HG03175 (cell line): ENCODE measurements around the gene PALLD.

Experiments used
- ATAC-seq: cut with Tn5 transposase; IDR thresholded peaks from one replicate; pipeline ENCODE4 v1.9.1; 2021; ENCODE audit warnings: mild to moderate bottlenecking, moderate library complexity; ENCODE audit not compliant: unreplicated experiment

Gene PALLD

DNA sequence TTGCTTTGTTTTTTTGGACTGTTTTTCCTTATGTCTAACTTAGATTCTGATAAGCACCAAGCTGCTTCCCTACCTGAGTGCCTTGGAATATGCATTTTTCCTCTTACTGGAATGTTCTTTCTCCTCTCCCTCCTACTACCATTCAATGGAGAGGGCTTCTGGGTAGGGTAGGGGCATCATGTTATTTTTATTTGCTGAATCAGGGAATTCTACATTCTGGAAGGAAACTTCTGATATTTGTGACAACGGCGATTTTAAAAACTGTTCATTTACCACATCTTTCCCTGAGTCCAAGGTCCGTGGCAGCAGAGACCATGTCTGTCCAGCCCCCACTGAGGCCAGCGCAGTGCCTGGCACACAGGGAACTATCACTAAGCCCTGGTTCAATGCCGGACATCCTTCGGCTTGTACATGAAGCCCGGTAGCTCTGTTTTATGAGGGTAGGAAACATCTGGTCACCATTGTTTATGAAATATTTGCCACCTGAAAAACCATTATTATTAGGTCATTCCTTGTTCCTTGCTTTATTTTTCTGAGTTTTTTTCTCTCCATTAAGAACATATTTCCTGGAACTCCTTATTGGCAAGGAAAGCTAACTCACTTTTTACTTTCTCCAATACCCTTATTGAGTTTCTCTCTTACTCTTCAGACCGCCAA is 57.0 kb downstream of the PALLD start:
- ATAC-seq = no peak

DNA sequence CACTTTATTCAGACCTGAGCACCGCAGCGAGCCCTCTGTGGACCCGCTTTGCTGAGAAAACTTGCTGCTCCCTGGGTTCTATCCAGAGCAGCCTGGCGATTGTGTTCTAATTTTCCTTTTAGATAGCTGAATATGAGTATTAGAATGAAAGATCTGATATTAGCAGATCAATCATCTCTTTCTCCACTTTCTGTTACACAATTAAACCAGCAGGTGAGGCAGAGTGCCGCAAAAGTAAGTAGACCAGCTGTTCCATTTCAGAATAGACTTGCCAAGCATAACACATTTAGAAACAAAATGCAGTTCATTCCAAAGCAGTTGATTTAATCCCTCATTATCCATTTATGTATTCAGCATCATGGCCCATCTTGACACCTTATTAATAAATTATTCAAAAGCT is 58.6 kb downstream of the PALLD start:
- ATAC-seq = no peak

DNA sequence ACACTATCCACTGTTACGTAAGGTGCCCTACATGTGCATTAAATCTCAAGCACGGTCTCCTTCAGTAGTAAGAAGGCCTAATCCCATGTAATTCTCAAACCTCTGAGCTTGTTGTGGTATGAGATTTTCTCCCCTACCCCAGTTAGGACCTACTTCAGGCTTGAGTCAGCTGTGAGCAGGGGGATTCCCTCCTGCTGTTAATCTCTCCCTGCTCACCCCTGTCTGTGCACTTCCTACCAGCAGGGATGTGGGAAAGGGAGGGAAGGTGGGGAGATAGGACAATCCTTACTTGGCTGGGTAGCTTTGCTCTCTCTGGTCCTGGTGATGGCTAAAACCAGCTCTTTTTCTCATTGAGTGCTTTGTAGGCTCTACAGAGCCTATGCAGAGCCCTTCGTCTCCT is 60.8 kb downstream of the PALLD start:
- no peak for ATAC-seq

DNA sequence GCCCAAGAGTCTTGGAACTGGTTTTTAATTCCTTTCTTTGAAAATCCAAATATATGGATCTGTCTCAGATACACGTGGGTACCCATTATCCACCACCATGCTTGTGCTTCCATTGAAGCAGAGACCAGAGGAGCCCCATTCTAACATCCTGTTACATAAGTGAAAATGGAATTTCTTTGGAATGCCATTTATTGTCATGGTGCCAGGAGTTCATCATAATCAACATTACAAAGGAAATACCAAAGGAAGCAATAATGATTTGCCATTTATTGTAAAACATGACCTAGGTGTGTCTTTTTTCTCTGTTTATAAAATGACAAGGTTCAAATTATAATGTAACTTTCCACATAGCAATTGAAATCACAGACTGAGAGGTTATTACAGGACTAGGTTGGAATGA is 61.7 kb downstream of the PALLD start:
- ATAC-seq = no peak

DNA sequence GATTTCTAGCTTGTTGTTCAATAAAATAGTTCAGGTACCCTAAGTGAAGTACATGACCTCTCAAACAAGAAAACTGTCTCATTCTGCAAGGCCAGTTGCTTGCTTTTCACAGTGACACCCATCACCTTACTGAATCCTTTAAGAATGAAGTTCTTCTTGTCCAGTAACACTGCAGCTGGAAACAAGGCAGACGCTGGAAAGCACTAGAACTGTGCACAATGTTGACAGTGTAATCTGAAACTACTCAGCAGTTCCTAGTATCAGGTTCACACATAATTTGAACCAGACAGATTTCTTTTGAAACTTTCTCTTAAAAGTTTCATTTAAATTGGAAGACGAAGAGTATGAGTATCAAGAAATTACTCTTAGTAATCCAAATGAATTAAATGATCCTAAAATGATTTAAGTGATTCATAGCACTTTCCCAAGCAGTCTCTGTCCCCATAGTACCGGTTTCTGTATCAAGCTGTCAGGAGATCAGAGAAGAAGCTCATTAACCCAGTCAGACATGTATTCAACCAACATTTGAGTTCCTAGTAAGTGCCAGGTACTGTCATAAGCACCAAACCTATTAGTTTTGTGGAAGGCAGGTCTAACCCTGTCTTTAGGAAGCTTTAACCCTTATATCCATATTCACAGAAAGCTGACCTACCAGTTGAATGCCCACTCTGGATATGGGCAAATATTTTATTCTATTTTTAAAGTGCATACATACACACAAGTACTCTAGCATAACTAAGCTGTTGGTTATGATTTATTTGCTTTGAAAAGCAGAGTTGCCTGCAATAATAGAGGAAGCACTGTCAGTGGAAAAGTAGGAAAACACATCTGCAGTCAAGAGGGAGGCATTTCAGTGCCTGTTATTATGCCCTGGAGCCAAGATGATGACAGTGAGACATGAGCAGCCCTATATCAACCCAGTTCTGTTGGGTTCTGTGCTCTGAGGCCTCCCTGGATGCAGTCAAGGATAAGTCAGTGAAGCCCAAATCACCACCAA is 63.6 kb downstream of the PALLD start:
- no peak for ATAC-seq

DNA sequence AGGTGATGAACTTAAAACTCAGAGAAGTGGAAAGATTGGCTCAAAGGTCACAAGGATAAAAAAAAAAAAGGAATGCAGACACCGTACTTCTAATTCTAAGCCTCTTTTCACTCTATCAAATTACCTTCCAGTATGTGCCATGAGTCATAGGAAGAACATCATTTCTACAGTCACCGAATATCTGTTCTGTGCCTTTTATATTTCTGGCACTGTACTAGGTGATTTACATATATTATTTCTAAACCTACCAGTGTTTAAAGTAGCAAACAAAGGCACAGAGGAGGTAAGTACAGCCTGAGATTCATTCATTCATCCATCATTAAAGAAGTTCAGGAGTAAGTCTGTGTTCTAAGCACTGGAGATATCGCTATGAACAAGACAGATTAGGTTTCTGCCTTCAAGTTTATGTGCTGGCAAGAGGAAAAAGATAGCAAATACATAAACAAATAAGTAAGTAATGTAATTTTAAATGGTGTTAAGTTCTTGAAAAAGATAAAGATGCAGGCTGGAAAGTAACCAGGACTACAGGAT is 65.3 kb downstream of the PALLD start:
- ATAC-seq = no peak

DNA sequence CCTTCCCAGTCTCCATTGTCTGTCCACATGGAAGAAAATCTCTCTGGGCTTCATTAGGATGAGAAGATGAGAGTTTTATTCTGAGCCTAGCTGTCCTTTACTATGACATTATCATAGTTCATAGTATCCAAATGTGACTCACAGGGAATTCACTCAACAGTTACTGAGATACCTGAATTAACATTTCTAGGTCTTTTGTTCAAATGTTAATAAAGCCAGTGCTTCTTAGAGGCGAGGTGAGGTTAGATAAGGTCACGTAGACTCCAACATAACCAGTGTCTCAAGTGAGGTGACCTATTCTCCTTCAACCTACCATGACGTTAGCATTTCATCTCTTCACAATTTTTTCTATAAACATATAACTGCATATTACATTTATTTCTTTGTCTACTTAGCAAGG is 67.2 kb downstream of the PALLD start:
- no peak for ATAC-seq

DNA sequence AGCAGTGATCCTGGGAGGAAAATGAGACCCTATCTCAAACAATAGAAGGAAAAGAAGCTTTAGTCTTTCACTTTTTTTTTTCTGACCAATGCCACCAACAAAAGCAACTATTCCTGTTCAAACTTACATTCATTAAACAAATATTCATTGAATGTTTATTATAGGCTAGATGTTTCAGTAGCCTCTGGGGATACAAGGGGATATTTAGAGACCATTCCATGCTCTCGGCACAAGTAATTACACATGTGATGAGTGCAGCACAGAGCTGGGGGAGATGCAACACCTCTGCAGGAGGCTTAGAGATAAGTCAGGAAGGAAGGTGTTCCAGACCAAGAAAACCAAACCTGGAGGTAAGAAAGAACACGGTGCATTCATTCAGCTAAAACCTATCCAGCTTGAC is 68.3 kb downstream of the PALLD start:
- no peak for ATAC-seq

DNA sequence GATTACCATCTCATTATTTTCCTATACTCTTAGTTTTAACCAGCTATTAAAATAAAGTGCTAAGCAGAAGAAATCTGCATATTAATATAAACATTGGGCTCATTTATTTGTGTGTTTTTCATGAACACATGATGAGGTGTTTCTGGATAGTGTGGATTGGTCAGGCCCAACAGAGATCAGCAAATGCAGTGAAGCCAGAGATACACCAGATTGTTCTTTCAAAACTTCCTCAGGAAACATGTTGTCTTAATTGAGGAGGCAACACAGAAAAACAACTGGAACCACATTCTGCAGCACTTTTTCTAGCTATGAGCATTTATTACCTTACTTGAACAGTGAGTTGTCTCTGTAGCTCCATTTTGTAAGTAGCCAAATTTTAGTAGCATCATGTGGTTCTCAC is 69.9 kb downstream of the PALLD start:
- ATAC-seq = no peak

DNA sequence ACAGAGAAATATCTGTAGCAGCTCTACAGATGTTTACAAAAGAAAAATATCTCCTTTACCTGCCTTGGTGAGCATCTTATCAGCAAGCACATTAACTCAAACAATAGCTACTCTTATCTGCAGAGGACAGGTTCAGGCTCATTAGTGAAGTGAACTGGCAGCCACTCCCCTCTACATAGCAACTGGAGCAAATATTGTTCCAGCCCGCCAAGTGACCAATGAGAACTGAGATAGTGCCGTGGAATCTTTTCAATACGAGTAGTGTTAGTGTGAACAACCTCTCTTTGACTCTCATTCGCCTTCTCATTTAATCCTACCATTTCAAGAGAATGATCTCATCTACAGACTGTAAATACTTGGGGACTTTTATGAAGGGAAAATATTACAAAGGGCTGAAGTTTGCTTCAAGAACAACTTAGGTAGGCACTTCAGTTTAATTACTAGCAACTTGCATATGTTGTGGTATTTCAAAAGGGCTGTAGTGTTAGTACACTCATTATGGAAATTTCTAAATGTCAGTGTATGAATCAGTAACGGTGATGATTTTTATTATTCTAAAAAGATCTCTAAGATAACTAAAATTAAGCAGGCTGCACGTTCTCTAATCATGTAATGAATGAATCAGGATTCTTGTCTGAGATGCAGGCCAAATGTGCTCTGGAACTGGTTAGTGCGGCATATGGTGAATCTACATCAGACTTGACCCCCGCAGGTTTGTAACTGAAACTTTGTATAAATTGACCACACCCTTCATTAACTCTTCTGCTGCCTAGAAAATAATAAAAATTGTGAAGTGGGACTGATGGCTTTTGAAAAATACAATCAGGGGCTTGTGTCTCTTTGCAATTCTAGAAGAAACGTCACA is 72.4 kb downstream of the PALLD start:
- ATAC-seq = no peak

DNA sequence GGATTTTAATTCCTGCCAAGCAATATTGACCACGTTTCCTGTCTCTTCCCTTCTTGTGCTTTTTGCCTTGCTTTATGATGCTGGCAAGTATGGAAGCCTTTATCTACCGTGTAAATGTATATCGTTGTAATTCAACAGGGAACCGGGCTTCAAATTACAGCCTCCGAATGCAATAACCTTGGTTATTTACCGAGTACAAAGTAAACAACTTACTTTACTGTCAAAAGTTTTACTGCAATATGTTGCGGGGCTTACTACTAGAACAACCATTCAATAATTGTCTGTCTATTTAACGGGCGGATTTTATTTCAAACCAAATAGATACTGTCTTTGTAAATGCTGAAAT is 73.1 kb downstream of the PALLD start:
- no peak for ATAC-seq

DNA sequence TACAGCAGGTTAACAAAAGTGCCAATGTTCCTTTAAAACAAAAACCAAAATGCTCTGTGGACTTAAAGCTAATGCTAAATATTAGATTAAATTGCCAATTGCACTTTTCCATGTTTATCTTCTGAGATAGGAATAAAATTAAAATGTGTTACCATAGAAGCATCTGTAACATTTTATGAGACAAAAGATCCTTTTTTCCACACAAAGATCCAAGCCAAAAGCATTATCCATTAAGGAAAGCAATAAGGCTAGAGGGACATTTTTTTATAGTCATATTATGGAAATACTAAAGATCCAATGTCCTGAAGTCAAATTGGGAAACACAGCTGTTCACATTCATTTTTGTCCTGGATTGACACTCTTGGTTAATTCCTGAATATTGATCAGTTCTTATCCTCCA is 73.6 kb downstream of the PALLD start:
- ATAC-seq = no peak

DNA sequence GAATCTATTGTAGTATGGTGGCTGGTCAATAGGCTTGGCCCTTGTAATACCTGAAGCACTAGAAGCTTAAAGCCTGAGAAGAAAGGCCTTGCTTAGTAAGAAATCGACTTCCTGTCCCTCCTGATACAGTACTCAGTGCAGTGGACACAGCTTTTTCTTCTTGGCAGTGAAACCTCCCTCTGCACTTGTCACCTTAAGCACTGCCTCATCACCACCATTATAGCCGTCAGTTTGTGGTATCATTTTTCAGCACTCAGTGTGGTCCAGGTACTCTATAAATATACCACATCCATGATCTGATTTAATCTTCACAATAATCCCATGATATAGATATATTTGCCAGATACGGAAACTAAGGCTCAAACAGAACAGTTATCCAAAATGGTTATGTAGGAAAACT is 75.2 kb downstream of the PALLD start:
- ATAC-seq = no peak

DNA sequence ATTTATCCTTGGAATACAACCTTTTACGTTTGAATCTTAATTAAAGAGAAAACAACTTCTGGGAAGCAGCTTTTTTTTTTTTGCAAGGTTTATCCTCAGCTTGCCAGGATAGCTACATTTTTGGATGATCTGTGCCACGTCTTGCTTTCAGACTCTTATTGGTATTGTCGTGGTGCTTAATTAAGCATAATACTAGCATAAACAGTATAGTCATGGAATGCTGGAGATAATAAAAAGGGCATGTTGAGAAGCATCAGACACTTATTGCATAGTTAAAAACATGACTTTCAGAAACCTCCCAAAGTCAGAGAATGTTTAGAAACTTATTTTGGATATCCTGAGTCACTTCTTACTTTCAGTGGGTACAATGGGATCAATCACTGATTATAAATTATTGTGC is 77.0 kb downstream of the PALLD start:
- ATAC-seq = no peak

DNA sequence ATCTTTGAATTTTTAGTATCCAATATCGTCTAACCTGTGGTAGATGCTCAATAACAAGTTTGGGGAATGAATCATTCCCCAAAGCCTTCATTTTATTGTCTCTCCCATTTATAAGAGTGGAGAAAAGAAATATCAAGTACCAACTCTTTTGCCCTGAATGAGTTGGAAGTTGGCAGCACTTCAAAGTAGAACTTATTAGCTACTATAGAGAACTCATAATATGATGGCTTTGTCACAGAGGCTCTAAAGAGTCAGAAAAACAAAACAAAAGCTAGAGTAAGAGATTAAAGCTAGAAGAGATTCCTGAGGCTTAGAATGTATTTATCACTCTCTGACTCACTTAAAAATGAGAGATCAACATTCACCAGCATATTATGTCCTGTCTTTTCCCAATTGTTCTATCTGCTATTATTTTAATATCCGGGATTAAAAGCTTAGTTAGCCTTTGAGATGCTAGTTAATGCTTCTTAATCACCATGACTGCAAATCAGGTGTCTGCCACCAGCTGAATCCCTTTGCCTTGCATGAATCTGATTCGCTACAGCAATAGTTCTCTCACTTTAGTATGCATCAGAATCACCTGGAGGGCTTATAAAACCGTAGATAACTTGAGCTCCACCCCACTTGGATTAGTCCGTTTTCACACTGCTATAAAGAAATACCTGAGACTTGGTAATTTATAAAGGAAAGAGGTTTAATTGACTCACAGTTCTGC is 77.9 kb downstream of the PALLD start:
- no peak for ATAC-seq

DNA sequence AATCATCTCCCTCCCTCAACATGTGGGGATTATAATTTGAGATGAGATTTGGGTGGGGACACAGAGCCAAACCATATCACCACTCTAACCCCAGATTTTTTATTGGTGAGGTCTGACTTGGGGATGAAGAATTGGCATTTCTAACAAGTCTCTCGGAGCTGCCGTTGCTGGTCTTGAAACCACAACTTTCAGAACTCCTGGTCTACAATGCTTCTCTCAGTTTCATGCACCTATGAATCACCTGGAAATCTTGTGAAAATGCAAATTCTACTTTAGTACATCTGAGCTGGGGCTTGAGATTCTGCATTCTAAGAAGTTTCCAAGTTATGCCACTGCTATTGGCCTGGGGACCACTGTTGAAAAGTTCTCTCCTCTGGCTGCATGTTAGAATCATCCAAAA is 78.6 kb downstream of the PALLD start:
- ATAC-seq = no peak

DNA sequence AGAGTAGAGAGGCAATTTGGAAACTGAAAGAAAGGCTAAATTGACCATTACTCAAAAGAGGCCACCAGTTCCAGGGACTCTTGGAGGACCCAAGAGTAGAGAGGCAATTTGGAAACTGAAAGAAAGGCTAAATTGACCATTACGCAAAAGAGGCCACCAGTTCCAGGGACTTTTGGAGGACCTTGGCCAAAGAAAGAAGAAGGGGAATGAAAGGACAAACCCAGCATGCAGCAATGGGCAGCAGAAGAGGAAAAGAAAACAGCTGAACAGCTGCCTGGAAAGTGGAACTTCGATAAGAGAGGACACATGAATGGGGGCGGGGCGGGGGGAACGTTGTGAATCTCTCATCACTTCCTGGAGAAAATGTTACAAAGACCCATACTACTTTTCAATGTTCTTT is 80.8 kb downstream of the PALLD start:
- ATAC-seq = no peak

DNA sequence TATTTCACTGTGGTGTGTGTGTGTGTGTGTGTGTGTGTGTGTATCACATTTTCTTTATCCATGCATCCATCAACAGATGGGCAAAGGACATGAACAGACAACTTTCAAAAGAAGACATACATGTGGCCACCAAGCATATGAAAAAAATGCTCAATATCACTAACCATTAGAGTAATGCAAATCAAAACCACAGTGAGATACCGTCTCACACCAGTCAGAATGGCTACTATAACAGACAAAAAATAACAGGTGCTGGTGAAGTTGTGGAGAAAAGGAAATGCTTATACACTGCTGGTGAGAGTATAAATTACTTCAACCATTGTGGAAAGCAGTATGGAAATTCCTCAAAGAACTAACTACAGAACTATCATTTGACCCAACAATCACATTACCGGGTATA is 83.4 kb downstream of the PALLD start:
- no peak for ATAC-seq

DNA sequence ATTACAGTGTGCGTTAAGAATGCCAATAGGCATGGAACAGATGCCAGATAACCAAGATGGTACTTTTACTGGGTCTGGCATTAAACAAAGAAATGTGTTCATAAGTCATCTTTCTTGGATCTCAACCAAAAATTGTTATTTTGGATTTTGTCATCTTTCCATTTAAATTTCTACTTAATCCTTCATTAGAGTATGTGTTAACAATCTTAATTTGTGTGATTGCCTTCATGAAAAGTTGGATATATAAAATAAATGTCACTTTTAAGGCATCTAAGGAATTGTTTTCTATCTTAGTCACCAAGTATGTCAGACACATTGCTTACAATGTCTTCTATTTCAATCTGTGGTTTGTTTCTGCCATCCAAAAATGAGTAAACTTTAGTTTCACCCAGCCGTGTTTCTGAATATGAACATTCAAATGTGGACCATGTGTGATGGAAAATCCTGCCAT is 87.5 kb downstream of the PALLD start:
- ATAC-seq = peak; percentile 69
